PC-3 (cell line): ENCODE results near the gene SMIM38. TPM values are rescaled to one million over a fixed set of nuclear protein-coding genes. Genes with fewer than 3 reads are reported as not detected.

Experiments
- ATAC-seq: fragments of 200-7000 bp; cut with Tn5 transposase; 2 replicates; pipeline ENCODE4 v1.9.1; 2020; ENCODE audit warnings: mild to moderate bottlenecking, moderate library complexity
- BruUV-seq: library from RNA; stranded (reverse); fragments of 400-500 nt; replicated peaks from 2 replicates; lab custom pipeline; 2021; lab: Mats Ljungman, UMichigan
- CTCF ChIA-PET: fragments of 300-600 bp; sonication (Branson Sonifier 250); formaldehyde crosslinking; loops from one replicate; lab custom pipeline; 2022; ENCODE audit warnings: antibody characterized with exemption; lab: Charles Lee
- POLR2A ChIA-PET: fragments of 300-600 bp; sonication (Branson Sonifier 250); formaldehyde crosslinking; loops from one replicate; lab custom pipeline; 2022; ENCODE audit warnings: antibody characterized with exemption; ENCODE audit not compliant: unreplicated experiment; lab: Charles Lee
- DNase-seq: peaks from one replicate; pipeline ENCODE4 v3.0.0-alpha.2; 2015
- H2AFZ ChIP-seq: fragments of 300-600 bp; sonication (generic); 2 replicates; pipeline ENCODE4 v1.6.0; 2016; ENCODE audit warnings: antibody characterized with exemption, low read length
- H3F3A ChIP-seq: fragments of 300-600 bp; sonication (generic); one replicate; pipeline ENCODE4 v1.6.0; 2017; ENCODE audit warnings: antibody characterized with exemption, low read length, control low read depth, mild to moderate bottlenecking; ENCODE audit not compliant: unreplicated experiment
- H3K27ac ChIP-seq: fragments of 300-600 bp; sonication (generic); 2 replicates; pipeline ENCODE4 v1.5.1; 2016; ENCODE audit warnings: mild to moderate bottlenecking, low read length
- H3K27me3 ChIP-seq: fragments of 300-600 bp; sonication (generic); 2 replicates; pipeline ENCODE4 v1.6.1; 2016; ENCODE audit warnings: low read length, mixed read lengths
- H3K36me3 ChIP-seq: fragments of 300-600 bp; sonication (generic); 2 replicates; pipeline ENCODE4 v1.6.1; 2016; ENCODE audit warnings: low read depth, mixed run types, low read length, mixed read lengths
- H3K4me1 ChIP-seq: fragments of 300-600 bp; sonication (generic); 2 replicates; pipeline ENCODE4 v1.5.1; 2016; ENCODE audit warnings: low read length; ENCODE audit not compliant: insufficient read depth
- H3K4me2 ChIP-seq: fragments of 300-600 bp; sonication (generic); 2 replicates; pipeline ENCODE4 v1.6.0; 2016; ENCODE audit warnings: low read length
- H3K4me3 ChIP-seq: fragments of 300-600 bp; sonication (generic); 2 replicates; pipeline ENCODE4 v1.5.1; 2016; ENCODE audit warnings: mild to moderate bottlenecking, low read length, mixed read lengths
- H3K79me2 ChIP-seq: fragments of 300-600 bp; sonication (generic); 2 replicates; pipeline ENCODE4 v1.6.1; 2017; ENCODE audit warnings: low read length, mixed read lengths
- H3K9ac ChIP-seq: fragments of 300-600 bp; sonication (generic); 2 replicates; pipeline ENCODE4 v1.6.0; 2016; ENCODE audit warnings: mild to moderate bottlenecking, low read length
- H3K9me2 ChIP-seq: fragments of 300-600 bp; sonication (generic); replicated peaks from 2 replicates; pipeline ENCODE4 v1.6.1; 2016; ENCODE audit warnings: mixed run types, low read length, mixed read lengths
- H3K9me3 ChIP-seq: fragments of 300-600 bp; sonication (generic); 2 replicates; pipeline ENCODE4 v1.6.1; 2016; ENCODE audit warnings: low read length, mixed read lengths
- H4K20me1 ChIP-seq: fragments of 300-600 bp; sonication (generic); 2 replicates; pipeline ENCODE4 v1.6.1; 2016; ENCODE audit warnings: low read length, mixed read lengths
- CTCF ChIP-seq: fragments of 300-600 bp; sonication (generic); conservative IDR thresholded peaks from 2 replicates; pipeline ENCODE4 v1.5.1; 2017; ENCODE audit warnings: antibody characterized with exemption, low read depth, mild to moderate bottlenecking, low read length
- EZH2 ChIP-seq: fragments of 300-600 bp; sonication (generic); IDR thresholded peaks from one replicate; pipeline ENCODE4 v1.6.1; 2017; ENCODE audit warnings: antibody characterized with exemption, mild to moderate bottlenecking, low read length; ENCODE audit not compliant: unreplicated experiment
- EZH2phosphoT487 ChIP-seq: fragments of 300-600 bp; sonication (generic); IDR thresholded peaks from 2 replicates; pipeline ENCODE4 v1.6.1; 2018; ENCODE audit warnings: mild to moderate bottlenecking, antibody characterized with exemption, low read length, borderline replicate concordance
- intact Hi-C: fragments of 100-400 bp; cut with micrococcal nuclease; formaldehyde crosslinking; loops from 2 replicates; pipeline ENCODE4 v1.9.0; 2023
- total RNA-seq: library from RNA; depleted of rRNA; stranded (reverse); fragments of >200 nt; gene quantifications from 2 replicates; pipeline ENCODE4 v1.2.3, GENCODE V29; 2014

Gene SMIM38
- total RNA-seq, 1 experiment from 2014 or later = 0.04 TPM

- Histone ChIP-seq H4K20me1 (no peaks in the 10 kb centered on the region), H3K36me3 (no peaks in the 10 kb centered on the region), H3K9ac (no peak overlapping the region), H3K9me3 (no peaks in the 10 kb centered on the region), H3K79me2 (no peaks in the 10 kb centered on the region), H3K4me3 (no peak overlapping the region), H3K27ac (no peak overlapping the region), H3K9me2 (no peaks in the 10 kb centered on the region), H3F3A (no peaks in the 10 kb centered on the region), H2AFZ (no peak overlapping the region), H3K27me3 (no peaks in the 10 kb centered on the region), H3K4me1 (no peaks in the 10 kb centered on the region), H3K4me2 (no peak overlapping the region)
- BruUV-seq = no TSS peak
- DNase-seq (no peak), ATAC-seq (no peak)
- ChIA-PET CTCF (no interaction called here), POLR2A (no interaction called here)
- TF ChIP-seq EZH2 (no peak), CTCF (no peak), EZH2phosphoT487 (no peak)
- intact Hi-C loops = no loop called here
Observed at GRCh38 chr11:69198891-69199582, 43.3 kb downstream of the SMIM38 start.

- ChIA-PET CTCF (no interaction called here), POLR2A (no interaction called here)
- no peak for ATAC-seq
- Histone ChIP-seq H3K9me3 (no peaks in the 10 kb centered on the region), H4K20me1 (no peaks in the 10 kb centered on the region), H3K27me3 (no peaks in the 10 kb centered on the region), H3K4me2 (no peak overlapping the region), H3K36me3 (no peaks in the 10 kb centered on the region), H3K4me1 (no peaks in the 10 kb centered on the region), H2AFZ (no peak overlapping the region), H3K27ac (no peak overlapping the region), H3K4me3 (no peak overlapping the region), H3K9ac (no peak overlapping the region), H3F3A (no peaks in the 10 kb centered on the region), H3K9me2 (no peaks in the 10 kb centered on the region), H3K79me2 (no peaks in the 10 kb centered on the region)
- intact Hi-C loops = no loop called here
- BruUV-seq = no TSS peak
- no peak for TF ChIP-seq CTCF
- no peak for TF ChIP-seq EZH2
- no peak for TF ChIP-seq EZH2phosphoT487
- no peak for DNase-seq
Observed at GRCh38 chr11:69199583-69200315, 44.0 kb downstream of the SMIM38 start.
